IPS-18a (cell line): ENCODE data around the gene SSH2.

Experiments
- H3K27ac ChIP-seq: one replicate; pipeline ENCODE4 v1.5.1; 2013; ENCODE audit warnings: low read length
- H3K27me3 ChIP-seq: one replicate; pipeline ENCODE4 v1.6.1; 2013; ENCODE audit warnings: mild to moderate bottlenecking, low read length; ENCODE audit not compliant: control insufficient read depth, insufficient read depth
- H3K36me3 ChIP-seq: one replicate; pipeline ENCODE4 v1.6.1; 2013; ENCODE audit warnings: low read depth, low read length; ENCODE audit not compliant: control insufficient read depth
- H3K4me1 ChIP-seq: one replicate; pipeline ENCODE4 v1.6.1; 2013; ENCODE audit warnings: low read depth, low read length; ENCODE audit not compliant: control insufficient read depth
- H3K4me3 ChIP-seq: one replicate; pipeline ENCODE4 v1.5.1; 2013; ENCODE audit warnings: low read length
- H3K9ac ChIP-seq: one replicate; pipeline ENCODE4 v1.6.1; 2013; ENCODE audit warnings: mild to moderate bottlenecking, low read length, moderate library complexity
- H3K9me3 ChIP-seq: one replicate; pipeline ENCODE4 v1.6.1; 2013; ENCODE audit warnings: low read depth, low read length; ENCODE audit not compliant: control insufficient read depth

The SSH2 gene

GRCh38 chr17:29584452-29585079 is 345.5 kb downstream of the SSH2 start:
- H3K9ac ChIP-seq, result peak overlapping the region; percentile 2
- peaks cover 25% of the 10 kb centered on the region for H3K4me1 ChIP-seq
- no peak overlapping the region for H3K27ac ChIP-seq
- no peak overlapping the region for H3K4me3 ChIP-seq
- H3K27me3 ChIP-seq, result no peaks in the 10 kb centered on the region
- no peaks in the 10 kb centered on the region for H3K9me3 ChIP-seq
- peaks cover 4% of the 10 kb centered on the region for H3K36me3 ChIP-seq

- Histone ChIP-seq H3K36me3 (peaks cover 9% of the 10 kb centered on the region), H3K9me3 (no peaks in the 10 kb centered on the region), H3K4me3 (no peak overlapping the region), H3K27me3 (no peaks in the 10 kb centered on the region), H3K27ac (no peak overlapping the region), H3K4me1 (peaks cover 25% of the 10 kb centered on the region), H3K9ac (no peak overlapping the region)
These were observed 346.4 kb downstream of the SSH2 start for GRCh38 chr17:29583324-29584248.

GRCh38 chr17:29582772-29583171 is 347.3 kb downstream of the SSH2 start:
- Histone ChIP-seq H3K9me3 (no peaks in the 10 kb centered on the region), H3K9ac (no peak overlapping the region), H3K36me3 (peaks cover 10% of the 10 kb centered on the region), H3K27ac (no peak overlapping the region), H3K27me3 (no peaks in the 10 kb centered on the region), H3K4me1 (peaks cover 17% of the 10 kb centered on the region), H3K4me3 (no peak overlapping the region)

- Histone ChIP-seq H3K9me3 (no peaks in the 10 kb centered on the region), H3K27ac (no peak overlapping the region), H3K4me1 (peaks cover 16% of the 10 kb centered on the region), H3K4me3 (no peak overlapping the region), H3K36me3 (peaks cover 15% of the 10 kb centered on the region), H3K27me3 (no peaks in the 10 kb centered on the region), H3K9ac (no peak overlapping the region)
These were observed 347.7 kb downstream of the SSH2 start for GRCh38 chr17:29582254-29582765.

- Histone ChIP-seq H3K36me3 (peaks cover 18% of the 10 kb centered on the region), H3K9me3 (no peaks in the 10 kb centered on the region), H3K4me1 (peaks cover 16% of the 10 kb centered on the region), H3K4me3 (no peak overlapping the region), H3K27me3 (no peaks in the 10 kb centered on the region), H3K9ac (no peak overlapping the region), H3K27ac (no peak overlapping the region)
These were observed 348.3 kb downstream of the SSH2 start for GRCh38 chr17:29581583-29582253.

- Histone ChIP-seq H3K4me3 (no peak overlapping the region), H3K36me3 (peaks cover 26% of the 10 kb centered on the region), H3K4me1 (peaks cover 11% of the 10 kb centered on the region), H3K9me3 (no peaks in the 10 kb centered on the region), H3K27me3 (no peaks in the 10 kb centered on the region), H3K9ac (no peak overlapping the region), H3K27ac (no peak overlapping the region)
These were observed 349.9 kb downstream of the SSH2 start for GRCh38 chr17:29579866-29580771.

- Histone ChIP-seq H3K9ac (no peak overlapping the region), H3K4me1 (no peaks in the 10 kb centered on the region)
These were observed 351.2 kb downstream of the SSH2 start for GRCh38 chr17:29578626-29579485.

GRCh38 chr17:29577385-29578211 is 352.4 kb downstream of the SSH2 start:
- H3K4me3 ChIP-seq, result no peak overlapping the region
- no peaks in the 10 kb centered on the region for H3K27me3 ChIP-seq
- H3K9me3 ChIP-seq, result no peaks in the 10 kb centered on the region
- peaks cover 26% of the 10 kb centered on the region for H3K36me3 ChIP-seq
- H3K27ac ChIP-seq, result no peak overlapping the region
- H3K4me1 ChIP-seq, result no peaks in the 10 kb centered on the region
- no peak overlapping the region for H3K9ac ChIP-seq

More at GRCh38 chr17:29578626-29579485, 351.2 kb downstream of the SSH2 start:
- Histone ChIP-seq H3K9me3 (no peaks in the 10 kb centered on the region), H3K27me3 (no peaks in the 10 kb centered on the region), H3K27ac (no peak overlapping the region), H3K4me3 (no peak overlapping the region), H3K36me3 (peaks cover 26% of the 10 kb centered on the region)

GRCh38 chr17:29577001-29577370 is 353.0 kb downstream of the SSH2 start:
- Histone ChIP-seq H3K4me1 (no peaks in the 10 kb centered on the region), H3K4me3 (no peak overlapping the region), H3K9ac (no peak overlapping the region), H3K27me3 (peaks cover 4% of the 10 kb centered on the region), H3K36me3 (peaks cover 22% of the 10 kb centered on the region), H3K9me3 (no peaks in the 10 kb centered on the region), H3K27ac (no peak overlapping the region)
